PC-9 (cell line): ENCODE measurements around the gene KRT35. TPM values are rescaled to one million over a fixed set of nuclear protein-coding genes. Genes with fewer than 3 reads are reported as not detected.

ENCODE experiments used
- BruUV-seq: library from RNA; stranded (reverse); fragments of 400-500 nt; replicated peaks from 2 replicates; lab custom pipeline; 2021; lab: Mats Ljungman, UMichigan
- CTCF ChIA-PET: fragments of 300-600 bp; sonication (Branson Sonifier 250); formaldehyde crosslinking; loops from one replicate; lab custom pipeline; 2022; ENCODE audit warnings: antibody characterized with exemption; lab: Charles Lee
- POLR2A ChIA-PET: fragments of 300-600 bp; sonication (Branson Sonifier 250); formaldehyde crosslinking; loops from one replicate; lab custom pipeline; 2022; ENCODE audit warnings: antibody characterized with exemption; ENCODE audit not compliant: unreplicated experiment; lab: Charles Lee
- DNase-seq, 2 experiments: peaks; one replicate each; pipeline versions ENCODE4 v3.0.0 to v3.0.0-alpha.2; 2015 to 2022; ENCODE audit warnings: mixed read lengths in 1 of 2
- H2AFZ ChIP-seq: fragments of 200-600 bp; sonication (generic); 2 replicates; pipeline ENCODE4 v1.8.1; 2017; ENCODE audit warnings: antibody characterized with exemption
- H3F3A ChIP-seq: fragments of 200-600 bp; sonication (generic); 2 replicates; pipeline ENCODE4 v1.8.1; 2017; ENCODE audit warnings: antibody characterized with exemption, mild to moderate bottlenecking, low read depth; ENCODE audit not compliant: insufficient read depth
- H3K27ac ChIP-seq: fragments of 200-600 bp; sonication (generic); 2 replicates; pipeline ENCODE4 v1.6.1; 2016; ENCODE audit warnings: mixed run types
- H3K27me3 ChIP-seq: fragments of 200-600 bp; sonication (generic); 2 replicates; pipeline ENCODE4 v1.6.1; 2016; ENCODE audit warnings: low read depth, mixed run types; ENCODE audit not compliant: insufficient read depth
- H3K36me3 ChIP-seq: fragments of 200-600 bp; sonication (generic); 2 replicates; pipeline ENCODE4 v1.6.1; 2016; ENCODE audit warnings: low read depth, mixed run types
- H3K4me1 ChIP-seq: fragments of 200-600 bp; sonication (generic); replicated peaks from 2 replicates; pipeline ENCODE4 v1.6.1; 2016; ENCODE audit warnings: mixed run types; ENCODE audit not compliant: insufficient read depth
- H3K4me2 ChIP-seq: fragments of 200-600 bp; sonication (generic); 2 replicates; pipeline ENCODE4 v1.6.1; 2017; ENCODE audit warnings: mixed run types
- H3K4me3 ChIP-seq: fragments of 200-600 bp; sonication (generic); 2 replicates; pipeline ENCODE4 v1.6.1; 2016; ENCODE audit warnings: mixed run types
- H3K79me2 ChIP-seq: fragments of 200-600 bp; sonication (generic); 2 replicates; pipeline ENCODE4 v1.6.1; 2017; ENCODE audit warnings: low read depth, mixed run types
- H3K9me2 ChIP-seq: fragments of 200-600 bp; sonication (generic); 2 replicates; pipeline ENCODE4 v1.8.1; 2017; ENCODE audit warnings: mild to moderate bottlenecking; ENCODE audit not compliant: insufficient read depth
- H3K9me3 ChIP-seq: fragments of 200-600 bp; sonication (generic); 2 replicates; pipeline ENCODE4 v1.8.1; 2016; ENCODE audit warnings: low read depth; ENCODE audit not compliant: insufficient read depth
- H4K20me1 ChIP-seq: fragments of 200-600 bp; sonication (generic); 2 replicates; pipeline ENCODE4 v1.8.1; 2017; ENCODE audit not compliant: insufficient read depth
- EZH2 ChIP-seq: fragments of 200-600 bp; sonication (generic); IDR thresholded peaks from 2 replicates; pipeline ENCODE4 v1.8.0; 2017; ENCODE audit warnings: antibody characterized with exemption, low read depth
- intact Hi-C: fragments of 100-400 bp; cut with micrococcal nuclease; formaldehyde crosslinking; loops from one replicate; pipeline ENCODE4 v1.10.0; 2022; ENCODE audit not compliant: unreplicated experiment
- total RNA-seq: library from RNA; stranded (reverse); gene quantifications from 2 replicates; pipeline ENCODE4 v1.2.3, GENCODE V29; 2021
- TF ChIP-seq, protein P1 (sequence below): fragments of 200-600 bp; sonication (generic); conservative IDR thresholded peaks from 2 replicates; pipeline ENCODE4 v1.6.1; 2017; ENCODE audit warnings: mixed run types, antibody characterized with exemption, mild to moderate bottlenecking, moderate library complexity

KRT35 gene
- total RNA-seq, 1 experiment from 2014 or later: not detected

DNA sequence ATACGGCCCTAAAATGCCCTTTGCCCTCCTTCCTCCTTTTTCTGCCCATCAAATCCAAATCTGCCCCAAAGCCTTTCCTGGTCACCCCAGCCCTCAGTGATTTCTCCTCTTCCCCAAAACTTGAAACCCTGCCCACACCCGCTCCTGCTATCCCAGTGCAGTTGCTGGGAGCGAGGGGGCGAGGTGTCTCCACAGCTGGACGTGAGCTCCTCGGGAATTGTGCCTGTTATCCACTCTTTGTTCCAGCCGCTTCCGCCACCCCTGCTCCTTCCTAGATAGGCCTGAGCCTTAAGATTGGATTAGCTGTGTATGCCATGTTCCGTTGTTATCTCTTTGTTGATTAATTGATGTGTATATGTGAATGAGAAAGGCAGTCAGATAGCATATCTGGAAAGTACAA lies 2.6 kb upstream of the KRT35 start:
- TF ChIP-seq, protein P1, sequence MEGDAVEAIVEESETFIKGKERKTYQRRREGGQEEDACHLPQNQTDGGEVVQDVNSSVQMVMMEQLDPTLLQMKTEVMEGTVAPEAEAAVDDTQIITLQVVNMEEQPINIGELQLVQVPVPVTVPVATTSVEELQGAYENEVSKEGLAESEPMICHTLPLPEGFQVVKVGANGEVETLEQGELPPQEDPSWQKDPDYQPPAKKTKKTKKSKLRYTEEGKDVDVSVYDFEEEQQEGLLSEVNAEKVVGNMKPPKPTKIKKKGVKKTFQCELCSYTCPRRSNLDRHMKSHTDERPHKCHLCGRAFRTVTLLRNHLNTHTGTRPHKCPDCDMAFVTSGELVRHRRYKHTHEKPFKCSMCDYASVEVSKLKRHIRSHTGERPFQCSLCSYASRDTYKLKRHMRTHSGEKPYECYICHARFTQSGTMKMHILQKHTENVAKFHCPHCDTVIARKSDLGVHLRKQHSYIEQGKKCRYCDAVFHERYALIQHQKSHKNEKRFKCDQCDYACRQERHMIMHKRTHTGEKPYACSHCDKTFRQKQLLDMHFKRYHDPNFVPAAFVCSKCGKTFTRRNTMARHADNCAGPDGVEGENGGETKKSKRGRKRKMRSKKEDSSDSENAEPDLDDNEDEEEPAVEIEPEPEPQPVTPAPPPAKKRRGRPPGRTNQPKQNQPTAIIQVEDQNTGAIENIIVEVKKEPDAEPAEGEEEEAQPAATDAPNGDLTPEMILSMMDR: no peak
- no peak for TF ChIP-seq EZH2
- H3K27me3 ChIP-seq: no peaks in the 10 kb centered on the region
- intact Hi-C loops: no loop called here
- no peaks in the 10 kb centered on the region for H3K36me3 ChIP-seq
- no peaks in the 10 kb centered on the region for H3F3A ChIP-seq
- BruUV-seq: no TSS peak
- no peak for DNase-seq
- H3K9me2 ChIP-seq: no peaks in the 10 kb centered on the region
- no peaks in the 10 kb centered on the region for H4K20me1 ChIP-seq
- ChIA-PET POLR2A (interaction anchor here (0.6 kb wide), 1 partner anchor 66 kb away, joined by 4 read pairs; no protein-coding TSS in a partner anchor), CTCF (no interaction called here)
- no peaks in the 10 kb centered on the region for H3K79me2 ChIP-seq
- H2AFZ ChIP-seq: no peak overlapping the region
- no peak overlapping the region for H3K4me3 ChIP-seq
- no peak overlapping the region for H3K27ac ChIP-seq
- no peaks in the 10 kb centered on the region for H3K4me1 ChIP-seq
- H3K9me3 ChIP-seq: no peaks in the 10 kb centered on the region
- H3K4me2 ChIP-seq: no peak overlapping the region

DNA sequence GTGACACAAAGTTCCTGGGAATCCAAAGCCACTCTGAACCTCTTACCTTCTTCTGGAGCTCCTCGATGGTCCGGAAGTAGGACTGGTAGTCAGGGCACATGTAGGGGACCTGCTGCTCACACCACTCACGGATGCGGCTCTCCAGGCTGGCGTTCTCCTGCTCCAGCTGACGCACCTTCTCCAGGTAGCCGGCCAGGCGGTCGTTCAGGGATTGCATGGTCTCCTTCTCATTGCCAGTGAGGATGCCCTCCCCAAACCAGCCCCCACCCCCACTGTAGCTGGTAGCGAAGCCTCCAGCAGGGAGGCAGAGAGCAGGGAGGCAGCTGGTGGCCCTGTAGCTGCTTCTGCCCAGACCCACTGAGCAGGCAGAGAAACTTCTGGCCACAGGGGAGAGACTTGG lies 370 bp downstream of the KRT35 start:
- H3K36me3 ChIP-seq: no peaks in the 10 kb centered on the region
- no peaks in the 10 kb centered on the region for H3K79me2 ChIP-seq
- H3F3A ChIP-seq: no peaks in the 10 kb centered on the region
- no peak overlapping the region for H3K4me2 ChIP-seq
- no peak overlapping the region for H3K4me3 ChIP-seq
- BruUV-seq: no TSS peak
- DNase-seq: no peak
- H3K27me3 ChIP-seq: no peaks in the 10 kb centered on the region
- no peaks in the 10 kb centered on the region for H3K9me2 ChIP-seq
- H3K9me3 ChIP-seq: no peaks in the 10 kb centered on the region
- no peaks in the 10 kb centered on the region for H4K20me1 ChIP-seq
- intact Hi-C loops: no loop called here
- no peak overlapping the region for H2AFZ ChIP-seq
- POLR2A ChIA-PET: no interaction called here
- CTCF ChIA-PET: no interaction called here
- H3K27ac ChIP-seq: no peak overlapping the region
- no peaks in the 10 kb centered on the region for H3K4me1 ChIP-seq
- TF ChIP-seq EZH2: no peak
- TF ChIP-seq, protein P1: no peak

DNA sequence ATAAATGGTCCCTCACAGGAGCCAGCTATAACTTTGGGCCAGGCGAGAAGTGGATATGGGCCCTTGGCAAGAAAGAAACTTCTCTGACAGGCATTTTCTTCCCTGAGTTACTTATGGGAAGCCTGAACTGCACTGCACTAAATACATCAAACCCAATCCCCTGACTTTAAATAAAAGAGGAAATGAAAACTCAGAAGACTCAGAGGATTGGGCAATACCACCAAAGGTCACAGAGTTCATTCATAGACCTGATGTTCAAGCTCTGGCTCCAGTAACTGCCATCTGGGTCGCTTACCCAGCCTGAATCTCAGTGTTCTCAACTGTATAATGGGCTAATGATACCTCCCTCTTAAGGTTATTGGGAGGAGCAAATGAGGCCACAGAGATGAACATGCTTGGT lies 815 bp downstream of the KRT35 start:
- no peaks in the 10 kb centered on the region for H3K36me3 ChIP-seq
- no peaks in the 10 kb centered on the region for H4K20me1 ChIP-seq
- H3K4me1 ChIP-seq: no peaks in the 10 kb centered on the region
- H3K4me2 ChIP-seq: no peak overlapping the region
- no peak overlapping the region for H3K4me3 ChIP-seq
- no peak overlapping the region for H2AFZ ChIP-seq
- no peaks in the 10 kb centered on the region for H3K27me3 ChIP-seq
- BruUV-seq: no TSS peak
- intact Hi-C loops: no loop called here
- no peak overlapping the region for H3K27ac ChIP-seq
- POLR2A ChIA-PET: no interaction called here
- no peaks in the 10 kb centered on the region for H3K79me2 ChIP-seq
- TF ChIP-seq, protein P1: no peak
- TF ChIP-seq EZH2: no peak
- no peak for DNase-seq
- H3K9me3 ChIP-seq: no peaks in the 10 kb centered on the region
- CTCF ChIA-PET: no interaction called here
- no peaks in the 10 kb centered on the region for H3F3A ChIP-seq
- no peaks in the 10 kb centered on the region for H3K9me2 ChIP-seq
